ENCODE data around the gene WWC2. TPM values are rescaled to one million over a fixed set of nuclear protein-coding genes. Genes with fewer than 3 reads are reported as not detected.
A peak's percentile ranks its signal among the peaks of the same experiment; 100 is the strongest.

Gene WWC2
- total RNA-seq, 1 experiment from 2014 or later, result 15.9 TPM

- in situ Hi-C loops (cut with HindIII; ENCODE audit: low sequenced_read_pairs), result no loop called here
- DNase-seq (ENCODE audit: low spot score), result no peak
Measured at GRCh38 chr4:183329244-183329643, 230.2 kb downstream of the WWC2 start.

GRCh38 chr4:183329954-183330742, 231.1 kb downstream of the WWC2 start:
- in situ Hi-C loops (cut with HindIII; ENCODE audit: low sequenced_read_pairs), result no loop called here
- DNase-seq (ENCODE audit: low spot score), result no peak

- DNase-seq (ENCODE audit: low spot score), result no peak
- in situ Hi-C loops (cut with HindIII; ENCODE audit: low sequenced_read_pairs), result no loop called here
Measured at GRCh38 chr4:183330841-183331240, 231.8 kb downstream of the WWC2 start.

- DNase-seq (ENCODE audit: low spot score), result peak; percentile 34
- in situ Hi-C loops (cut with HindIII; ENCODE audit: low sequenced_read_pairs), result no loop called here
Measured at GRCh38 chr4:183332447-183332846, 233.4 kb downstream of the WWC2 start.

GRCh38 chr4:183333202-183333601, 234.1 kb downstream of the WWC2 start:
- in situ Hi-C loops (cut with HindIII; ENCODE audit: low sequenced_read_pairs), result no loop called here
- no peak for DNase-seq (ENCODE audit: low spot score)

GRCh38 chr4:183333983-183334382, 234.9 kb downstream of the WWC2 start:
- DNase-seq (ENCODE audit: low spot score), result no peak
- in situ Hi-C loops (cut with HindIII; ENCODE audit: low sequenced_read_pairs), result no loop called here

- in situ Hi-C loops (cut with HindIII; ENCODE audit: low sequenced_read_pairs), result no loop called here
- no peak for DNase-seq (ENCODE audit: low spot score)
Measured at GRCh38 chr4:183335369-183335940, 236.4 kb downstream of the WWC2 start.

- in situ Hi-C loops (cut with HindIII; ENCODE audit: low sequenced_read_pairs), result no loop called here
Measured at GRCh38 chr4:183337349-183337748, 238.3 kb downstream of the WWC2 start.

GRCh38 chr4:183337833-183338232, 238.8 kb downstream of the WWC2 start:
- in situ Hi-C loops (cut with HindIII; ENCODE audit: low sequenced_read_pairs), result no loop called here
- no peak for DNase-seq (ENCODE audit: low spot score)

More at GRCh38 chr4:183337349-183337748, 238.3 kb downstream of the WWC2 start:
- DNase-seq (ENCODE audit: low spot score), result no peak

- DNase-seq (ENCODE audit: low spot score), result no peak
- in situ Hi-C loops (cut with HindIII; ENCODE audit: low sequenced_read_pairs), result no loop called here
Measured at GRCh38 chr4:183342541-183343533, 243.8 kb downstream of the WWC2 start.

GRCh38 chr4:183343730-183344129, 244.7 kb downstream of the WWC2 start:
- in situ Hi-C loops (cut with HindIII; ENCODE audit: low sequenced_read_pairs), result no loop called here

GRCh38 chr4:183344523-183345255, 245.6 kb downstream of the WWC2 start:
- in situ Hi-C loops (cut with HindIII; ENCODE audit: low sequenced_read_pairs), result no loop called here
- no peak for DNase-seq (ENCODE audit: low spot score)

More at GRCh38 chr4:183343730-183344129, 244.7 kb downstream of the WWC2 start:
- no peak for DNase-seq (ENCODE audit: low spot score)

- DNase-seq (ENCODE audit: low spot score), result no peak
- in situ Hi-C loops (cut with HindIII; ENCODE audit: low sequenced_read_pairs), result no loop called here
Measured at GRCh38 chr4:183345261-183345660, 246.2 kb downstream of the WWC2 start.

- in situ Hi-C loops (cut with HindIII; ENCODE audit: low sequenced_read_pairs), result no loop called here
- DNase-seq (ENCODE audit: low spot score), result no peak
Measured at GRCh38 chr4:183347146-183347545, 248.1 kb downstream of the WWC2 start.

- in situ Hi-C loops (cut with HindIII; ENCODE audit: low sequenced_read_pairs), result no loop called here
- DNase-seq (ENCODE audit: low spot score), result no peak
Measured at GRCh38 chr4:183347566-183347965, 248.5 kb downstream of the WWC2 start.

- DNase-seq (ENCODE audit: low spot score), result no peak
- in situ Hi-C loops (cut with HindIII; ENCODE audit: low sequenced_read_pairs), result no loop called here
Measured at GRCh38 chr4:183348136-183348535, 249.1 kb downstream of the WWC2 start.

GRCh38 chr4:183348706-183349659, 249.9 kb downstream of the WWC2 start:
- DNase-seq (ENCODE audit: low spot score), result no peak
- in situ Hi-C loops (cut with HindIII; ENCODE audit: low sequenced_read_pairs), result no loop called here

GRCh38 chr4:183349673-183350072, 250.6 kb downstream of the WWC2 start:
- DNase-seq (ENCODE audit: low spot score), result no peak
- in situ Hi-C loops (cut with HindIII; ENCODE audit: low sequenced_read_pairs), result no loop called here
